Activated CD4-positive, alpha-beta T cell treated with anti-CD3 and anti-CD28 coated beads, Interleukin-2, Interleukin-4, amounts not matched to agents 100 ng/mL and 50 ng/mL, durations not matched to agents 16 hours and 8 hours (primary cell): ENCODE results near the gene PCDHB5.
"Not testable (repeated sequence)": the region's sequence is repeated elsewhere in the genome, so short reads cannot be mapped to it uniquely, and the experiment has no call there.

Experiments
- DNase-seq: peaks from one replicate; pipeline ENCODE4 v3.0.0-alpha.2; 2020; ENCODE audit warnings: low spot score

PCDHB5 gene

GRCh38 chr5:141135030-141135717, at the start of gene PCDHB5:
Gene PCDHB5, plus strand, starts transcription at chr5:141135206. Its CDS starts 229 bp downstream, at chr5:141135435.
- DNase-seq = peak; percentile 7

GRCh38 chr5:141094481-141095262, 40.3 kb upstream of the PCDHB5 start, which contains the start of gene PCDHB2:
Gene PCDHB2, plus strand, starts transcription at chr5:141094615. Its CDS starts 176 bp downstream, at chr5:141094791.
- no peak for DNase-seq

GRCh38 chr5:141095263-141095641, 39.8 kb upstream of the PCDHB5 start:
- no peak for DNase-seq

GRCh38 chr5:141096181-141096580, 38.8 kb upstream of the PCDHB5 start:
- not testable (repeated sequence) for DNase-seq

GRCh38 chr5:141096586-141096985, 38.4 kb upstream of the PCDHB5 start:
- not testable (repeated sequence) for DNase-seq

GRCh38 chr5:141100243-141100805, 34.7 kb upstream of the PCDHB5 start, which contains the start of gene PCDHB3:
Gene PCDHB3, plus strand, starts transcription at chr5:141100473. Its CDS starts 177 bp downstream, at chr5:141100650.
- peak; percentile 20 for DNase-seq

GRCh38 chr5:141101059-141101458, 33.9 kb upstream of the PCDHB5 start:
- DNase-seq = no peak

- not testable (repeated sequence) for DNase-seq
Measured at GRCh38 chr5:141102070-141102469, 32.9 kb upstream of the PCDHB5 start.

GRCh38 chr5:141102471-141102870, 32.5 kb upstream of the PCDHB5 start:
- not testable (repeated sequence) for DNase-seq

- no peak for DNase-seq
Measured at GRCh38 chr5:141105350-141105749, 29.7 kb upstream of the PCDHB5 start.

GRCh38 chr5:141119250-141119649, 15.8 kb upstream of the PCDHB5 start:
- no peak for DNase-seq

- DNase-seq = no peak
Measured at GRCh38 chr5:141121563-141121962, 13.4 kb upstream of the PCDHB5 start, which contains the start of gene PCDHB4. Gene PCDHB4, plus strand, starts transcription at chr5:141121818. Its CDS starts 181 bp downstream, at chr5:141121999.

- DNase-seq = no peak
Measured at GRCh38 chr5:141121985-141122384, 13.0 kb upstream of the PCDHB5 start.

- DNase-seq = not testable (repeated sequence)
Measured at GRCh38 chr5:141123396-141124135, 11.4 kb upstream of the PCDHB5 start.

GRCh38 chr5:141127305-141127704, 7.7 kb upstream of the PCDHB5 start:
- DNase-seq = no peak

- DNase-seq = no peak
Measured at GRCh38 chr5:141135718-141136266, 786 bp downstream of the PCDHB5 start.

- not testable (repeated sequence) for DNase-seq
Measured at GRCh38 chr5:141137346-141137745, 2.3 kb downstream of the PCDHB5 start.

GRCh38 chr5:141149812-141150211, 14.8 kb downstream of the PCDHB5 start, which contains the start of gene PCDHB6:
Gene PCDHB6, plus strand, starts transcription at chr5:141150057. Its CDS starts 201 bp downstream, at chr5:141150258.
- peak; percentile 1 for DNase-seq

GRCh38 chr5:141150224-141150992, 15.4 kb downstream of the PCDHB5 start:
- DNase-seq = no peak

GRCh38 chr5:141150993-141151325, 16.0 kb downstream of the PCDHB5 start:
- DNase-seq = no peak

- DNase-seq = not testable (repeated sequence)
Measured at GRCh38 chr5:141151632-141152031, 16.6 kb downstream of the PCDHB5 start.
